Sigmoid colon (tissue), 7 donors: ENCODE results near the gene ZFAND3. TPM values are rescaled to one million over a fixed set of nuclear protein-coding genes. Genes with fewer than 3 reads are reported as not detected.

ENCODE experiments used
- DNase-seq: peaks from one replicate; pipeline ENCODE4 v3.0.0-alpha.2; 2019
- H3K27ac ChIP-seq, 4 donors: fragments of 200-600 bp; sonication (generic); one replicate each; pipeline ENCODE4 v1.5.1; 2016 to 2019; ENCODE audit warnings: mild to moderate bottlenecking in 1 of 4
- H3K27me3 ChIP-seq, 3 donors: fragments of 200-600 bp; sonication (generic); one replicate each; pipeline ENCODE4 v1.5.1; 2019; ENCODE audit warnings: mild to moderate bottlenecking in 1 of 3
- H3K36me3 ChIP-seq, 4 donors: fragments of 200-600 bp; sonication (generic); one replicate each; pipeline ENCODE4 v1.5.1; 2016 to 2019
- H3K4me1 ChIP-seq, 4 donors: fragments of 200-600 bp; sonication (generic); one replicate each; pipeline ENCODE4 v1.5.1; 2017 to 2019
- H3K4me3 ChIP-seq, 4 donors: fragments of 200-600 bp; sonication (generic); one replicate each; pipeline ENCODE4 v1.5.1; 2017 to 2019; ENCODE audit warnings: mild to moderate bottlenecking in 2 of 4, moderate library complexity in 1 of 4
- H3K9me3 ChIP-seq, 4 donors: fragments of 200-600 bp in 3 of 4; sonication (generic) in 3 of 4; one replicate each; pipeline versions ENCODE4 v1.5.1 to v1.6.1; 2013 to 2019
- CTCF ChIP-seq, 4 experiments: fragments of 450-650 bp in 3 of 4; fragments of 200-600 bp in 1 of 4; IDR thresholded peaks; one replicate each; pipeline ENCODE4 v1.5.1; 2016 to 2019; ENCODE audit warnings: antibody characterized with exemption in 4 of 4, mild to moderate bottlenecking in 3 of 4, moderate library complexity in 2 of 4
- EP300 ChIP-seq, 4 donors: sonication (generic); formaldehyde crosslinking; IDR thresholded peaks; one replicate each; pipeline ENCODE4 v1.6.1; 2017; ENCODE audit warnings: antibody characterized with exemption in 4 of 4
- POLR2A ChIP-seq, 2 donors: fragments of 450-650 bp; IDR thresholded peaks; one replicate each; pipeline ENCODE4 v1.6.1; 2016; ENCODE audit warnings: antibody characterized with exemption in 2 of 2, mild to moderate bottlenecking in 2 of 2, moderate library complexity in 2 of 2
- POLR2AphosphoS5 ChIP-seq, 4 donors: sonication (generic); formaldehyde crosslinking; IDR thresholded peaks; one replicate each; pipeline ENCODE4 v1.6.1; 2017; ENCODE audit warnings: antibody characterized with exemption in 4 of 4
- WGBS, 2 donors: extraction: QIAGEN DNeasy Blood & Tissue Kit; methylation state at CpG; one replicate each; pipeline ENCODE4 v1.1.7; 2013; 5-methylcytosine and 5-hydroxymethylcytosine counted together
- intact Hi-C: fragments of 100-400 bp; cut with DNase I; formaldehyde crosslinking; loops from one replicate; pipeline ENCODE4 v1.15.1; 2023
- polyA plus RNA-seq, 3 donors: library from polyadenylated mRNA; stranded (reverse); fragments of 200-250 nt; gene quantifications; one replicate each; pipeline ENCODE4 v1.2.3, GENCODE V29; 2013
- total RNA-seq, 4 donors: library from RNA; depleted of rRNA; stranded (reverse); fragments of >200 nt; gene quantifications; one replicate each; pipeline ENCODE4 v1.1.0, GENCODE V29; 2016
- donor health status: healthy with polysubstance abuse.
- donor health status: Bipolar disorder and iron deficiency.
- donor health status: healthy.

The ZFAND3 gene
- total and polyA plus RNA-seq, 7 donors = 32.4 to 54.8 (median 39.0) TPM

GRCh38 chr6:37867756-37868446, 48.4 kb downstream of the ZFAND3 start:
- Histone ChIP-seq H3K9me3 (no peaks in the 10 kb centered on the region), H3K27me3 (no peaks in the 10 kb centered on the region), H3K4me3 (no peak overlapping the region), H3K36me3 (no peaks in the 10 kb centered on the region), H3K4me1 (peaks cover 0 to 46% (median 30%) of the 10 kb centered on the region in 4 donors), H3K27ac (no peak overlapping the region)
- TF ChIP-seq POLR2AphosphoS5 (IDR thresholded peaks at IDR 0.05) (no peak), POLR2A (IDR thresholded peaks at IDR 0.05) (no peak), EP300 (IDR thresholded peaks at IDR 0.05) (no peak), CTCF (IDR thresholded peaks at IDR 0.05) (no peak)
- WGBS, 2 donors = 28 to 38% methylated on average over 1 of the region's 1 CpG
- intact Hi-C loops = no loop called here
- DNase-seq = no peak

GRCh38 chr6:37868447-37868825, 48.9 kb downstream of the ZFAND3 start:
- Histone ChIP-seq H3K4me3 (no peak overlapping the region), H3K27ac (no peak overlapping the region), H3K36me3 (no peaks in the 10 kb centered on the region), H3K9me3 (no peaks in the 10 kb centered on the region), H3K4me1 (peaks cover 0 to 40% (median 27%) of the 10 kb centered on the region in 4 donors), H3K27me3 (no peaks in the 10 kb centered on the region)
- TF ChIP-seq EP300 (IDR thresholded peaks at IDR 0.05) = no peak
- no peak for TF ChIP-seq CTCF (IDR thresholded peaks at IDR 0.05)
- TF ChIP-seq POLR2AphosphoS5 (IDR thresholded peaks at IDR 0.05) = no peak
- no peak for TF ChIP-seq POLR2A (IDR thresholded peaks at IDR 0.05)
- whole genome bisulfite sequencing, 2 donors = 70 to 72% methylated on average over 4 of the region's 4 CpGs
- intact Hi-C loops = no loop called here
- DNase-seq = no peak

- Histone ChIP-seq H3K36me3 (no peaks in the 10 kb centered on the region), H3K9me3 (no peaks in the 10 kb centered on the region), H3K27me3 (no peaks in the 10 kb centered on the region), H3K4me3 (no peak overlapping the region), H3K27ac (no peak overlapping the region), H3K4me1 (peaks cover 0 to 32% (median 25%) of the 10 kb centered on the region in 4 donors)
- intact Hi-C loops = no loop called here
- DNase-seq = no peak
- TF ChIP-seq CTCF (IDR thresholded peaks at IDR 0.05) (no peak), POLR2AphosphoS5 (IDR thresholded peaks at IDR 0.05) (no peak), EP300 (IDR thresholded peaks at IDR 0.05) (no peak), POLR2A (IDR thresholded peaks at IDR 0.05) (no peak)
- 97% methylated on average over 5 of the region's 5 CpGs for WGBS, 2 donors
Observed at GRCh38 chr6:37871616-37872372, 52.3 kb downstream of the ZFAND3 start.

GRCh38 chr6:37872373-37872745, 52.8 kb downstream of the ZFAND3 start:
- intact Hi-C loops = no loop called here
- Histone ChIP-seq H3K4me3 (no peak overlapping the region), H3K27me3 (no peaks in the 10 kb centered on the region), H3K36me3 (no peaks in the 10 kb centered on the region), H3K27ac (no peak overlapping the region), H3K9me3 (no peaks in the 10 kb centered on the region), H3K4me1 (peaks cover 0 to 32% (median 25%) of the 10 kb centered on the region in 4 donors)
- no peak for DNase-seq
- TF ChIP-seq POLR2A (IDR thresholded peaks at IDR 0.05) (no peak), CTCF (IDR thresholded peaks at IDR 0.05) (no peak), EP300 (IDR thresholded peaks at IDR 0.05) (no peak), POLR2AphosphoS5 (IDR thresholded peaks at IDR 0.05) (no peak)
- 68 to 69% methylated on average over 2 of the region's 2 CpGs for WGBS, 2 donors
